HG03432 (cell line): ENCODE results near the gene RBP2.
"Not testable (repeated sequence)": the region's sequence is repeated elsewhere in the genome, so short reads cannot be mapped to it uniquely, and the experiment has no call there.

ENCODE experiments used
- ATAC-seq: cut with Tn5 transposase; IDR thresholded peaks from one replicate; pipeline ENCODE4 v1.9.1; 2021; ENCODE audit warnings: mild to moderate bottlenecking, moderate library complexity; ENCODE audit not compliant: unreplicated experiment

Gene RBP2

GRCh38 chr3:139447486-139447885 is 28.8 kb downstream of the RBP2 start:
- no peak for ATAC-seq

GRCh38 chr3:139444446-139444845 is 31.9 kb downstream of the RBP2 start:
- ATAC-seq, result no peak

GRCh38 chr3:139443186-139443585 is 33.1 kb downstream of the RBP2 start:
- ATAC-seq, result no peak

GRCh38 chr3:139441656-139442055 is 34.7 kb downstream of the RBP2 start:
- no peak for ATAC-seq

GRCh38 chr3:139440639-139441556 is 35.4 kb downstream of the RBP2 start:
- no peak for ATAC-seq

- ATAC-seq, result no peak
Measured at GRCh38 chr3:139439278-139439677, 37.0 kb downstream of the RBP2 start.

- no peak for ATAC-seq
Measured at GRCh38 chr3:139434764-139435307, 41.5 kb downstream of the RBP2 start.

- ATAC-seq, result no peak
Measured at GRCh38 chr3:139434228-139434627, 42.1 kb downstream of the RBP2 start.

GRCh38 chr3:139433089-139433488 is 43.2 kb downstream of the RBP2 start:
- ATAC-seq, result no peak

GRCh38 chr3:139430493-139430892 is 45.8 kb downstream of the RBP2 start:
- no peak for ATAC-seq

- peak; percentile 92 for ATAC-seq
Measured at GRCh38 chr3:139427283-139428060, 48.8 kb downstream of the RBP2 start.

- ATAC-seq, result no peak
Measured at GRCh38 chr3:139425745-139426400, 50.4 kb downstream of the RBP2 start.

- no peak for ATAC-seq
Measured at GRCh38 chr3:139423232-139423631, 53.1 kb downstream of the RBP2 start.

- ATAC-seq, result no peak
Measured at GRCh38 chr3:139421460-139421859, 54.9 kb downstream of the RBP2 start.

- ATAC-seq, result no peak
Measured at GRCh38 chr3:139421040-139421439, 55.3 kb downstream of the RBP2 start.

GRCh38 chr3:139418144-139418543 is 58.2 kb downstream of the RBP2 start:
- ATAC-seq, result no peak

- no peak for ATAC-seq
Measured at GRCh38 chr3:139416275-139416674, 60.0 kb downstream of the RBP2 start.

- no peak for ATAC-seq
Measured at GRCh38 chr3:139414608-139415224, 61.6 kb downstream of the RBP2 start.

- ATAC-seq, result not testable (repeated sequence)
Measured at GRCh38 chr3:139412891-139413290, 63.4 kb downstream of the RBP2 start.
